ENCODE results near the gene RHCE.
"Not testable (repeated sequence)": the region's sequence is repeated elsewhere in the genome, so short reads cannot be mapped to it uniquely, and the experiment has no call there.

- TF ChIP-seq, protein P1, sequence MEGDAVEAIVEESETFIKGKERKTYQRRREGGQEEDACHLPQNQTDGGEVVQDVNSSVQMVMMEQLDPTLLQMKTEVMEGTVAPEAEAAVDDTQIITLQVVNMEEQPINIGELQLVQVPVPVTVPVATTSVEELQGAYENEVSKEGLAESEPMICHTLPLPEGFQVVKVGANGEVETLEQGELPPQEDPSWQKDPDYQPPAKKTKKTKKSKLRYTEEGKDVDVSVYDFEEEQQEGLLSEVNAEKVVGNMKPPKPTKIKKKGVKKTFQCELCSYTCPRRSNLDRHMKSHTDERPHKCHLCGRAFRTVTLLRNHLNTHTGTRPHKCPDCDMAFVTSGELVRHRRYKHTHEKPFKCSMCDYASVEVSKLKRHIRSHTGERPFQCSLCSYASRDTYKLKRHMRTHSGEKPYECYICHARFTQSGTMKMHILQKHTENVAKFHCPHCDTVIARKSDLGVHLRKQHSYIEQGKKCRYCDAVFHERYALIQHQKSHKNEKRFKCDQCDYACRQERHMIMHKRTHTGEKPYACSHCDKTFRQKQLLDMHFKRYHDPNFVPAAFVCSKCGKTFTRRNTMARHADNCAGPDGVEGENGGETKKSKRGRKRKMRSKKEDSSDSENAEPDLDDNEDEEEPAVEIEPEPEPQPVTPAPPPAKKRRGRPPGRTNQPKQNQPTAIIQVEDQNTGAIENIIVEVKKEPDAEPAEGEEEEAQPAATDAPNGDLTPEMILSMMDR (IDR thresholded peaks at IDR 0.05; ENCODE audit: low read length), result not testable (repeated sequence)
- not testable (repeated sequence) for TF ChIP-seq EZH2 (optimal IDR thresholded peaks at IDR 0.05; ENCODE audit: low read depth, low read length)
These were observed 90.7 kb downstream of the RHCE start for GRCh38 chr1:25329950-25330349.
